ENCODE results near the gene CAND2. TPM values are rescaled to one million over a fixed set of nuclear protein-coding genes. Genes with fewer than 3 reads are reported as not detected.
"Not testable (repeated sequence)": the region's sequence is repeated elsewhere in the genome, so short reads cannot be mapped to it uniquely, and the experiment has no call there.

The CAND2 gene
- total RNA-seq, 1 experiment from 2014 or later = not detected

GRCh38 chr3:12775226-12775625 lies 21.3 kb upstream of the CAND2 start:
- peaks cover 56% of the 10 kb centered on the region for H3K27me3 Mint-ChIP-seq (ENCODE audit: unreplicated experiment)
- no peak overlapping the region for H3K27ac Mint-ChIP-seq (ENCODE audit: unreplicated experiment)
- no peak for DNase-seq
- H3K4me1 Mint-ChIP-seq (ENCODE audit: low read depth, unreplicated experiment) = no peaks in the 10 kb centered on the region
- CTCF ChIA-PET = interaction anchor here (0.6 kb wide), 1 partner anchor 41 kb away, joined by 5 read pairs; no protein-coding TSS in a partner anchor
- no peaks in the 10 kb centered on the region for H3K36me3 Mint-ChIP-seq (ENCODE audit: insufficient read depth, unreplicated experiment)
- no peak overlapping the region for H3K4me3 Mint-ChIP-seq (ENCODE audit: low read depth, unreplicated experiment)
- intact Hi-C loops (cut with micrococcal nuclease; ENCODE audit: unreplicated experiment) = no loop called here
- no peak for TF ChIP-seq CTCF (IDR thresholded peaks at IDR 0.05; ENCODE audit: unreplicated experiment)
- H3K9me3 Mint-ChIP-seq (ENCODE audit: low read depth, unreplicated experiment) = no peaks in the 10 kb centered on the region
- BruUV-seq (replicated peaks) = no TSS peak

- H3K4me1 Mint-ChIP-seq (ENCODE audit: low read depth, unreplicated experiment); DNase-seq; H3K27ac Mint-ChIP-seq (ENCODE audit: unreplicated experiment); CTCF ChIA-PET; intact Hi-C loops (cut with micrococcal nuclease; ENCODE audit: unreplicated experiment); H3K4me3 Mint-ChIP-seq (ENCODE audit: low read depth, unreplicated experiment); H3K36me3 Mint-ChIP-seq (ENCODE audit: insufficient read depth, unreplicated experiment); BruUV-seq (replicated peaks); H3K9me3 Mint-ChIP-seq (ENCODE audit: low read depth, unreplicated experiment): not testable (repeated sequence)
- peaks cover 56% of the 10 kb centered on the region for H3K27me3 Mint-ChIP-seq (ENCODE audit: unreplicated experiment)
Measured at GRCh38 chr3:12775970-12776369, 20.5 kb upstream of the CAND2 start.

GRCh38 chr3:12777171-12777570 lies 19.3 kb upstream of the CAND2 start:
- Mint-ChIP-seq H3K27ac (ENCODE audit: unreplicated experiment) (no peak overlapping the region), H3K9me3 (ENCODE audit: low read depth, unreplicated experiment) (no peaks in the 10 kb centered on the region), H3K27me3 (ENCODE audit: unreplicated experiment) (peaks cover 49% of the 10 kb centered on the region), H3K4me3 (ENCODE audit: low read depth, unreplicated experiment) (no peak overlapping the region), H3K36me3 (ENCODE audit: insufficient read depth, unreplicated experiment) (no peaks in the 10 kb centered on the region), H3K4me1 (ENCODE audit: low read depth, unreplicated experiment) (peaks cover 3% of the 10 kb centered on the region)
- DNase-seq = no peak
- no TSS peak for BruUV-seq (replicated peaks)
- no peak for TF ChIP-seq CTCF (IDR thresholded peaks at IDR 0.05; ENCODE audit: unreplicated experiment)
- intact Hi-C loops (cut with micrococcal nuclease; ENCODE audit: unreplicated experiment) = no loop called here
- CTCF ChIA-PET = interaction anchor here (1.1 kb wide), 1 partner anchor 10 kb away, joined by 3 read pairs; no protein-coding TSS in a partner anchor

- no peak for TF ChIP-seq CTCF (IDR thresholded peaks at IDR 0.05; ENCODE audit: unreplicated experiment)
- H3K4me1 Mint-ChIP-seq (ENCODE audit: low read depth, unreplicated experiment) = peaks cover 10% of the 10 kb centered on the region
- peaks cover 49% of the 10 kb centered on the region for H3K27me3 Mint-ChIP-seq (ENCODE audit: unreplicated experiment)
- intact Hi-C loops (cut with micrococcal nuclease; ENCODE audit: unreplicated experiment) = no loop called here
- no peak for DNase-seq
- H3K4me3 Mint-ChIP-seq (ENCODE audit: low read depth, unreplicated experiment) = no peak overlapping the region
- BruUV-seq (replicated peaks) = no TSS peak
- H3K27ac Mint-ChIP-seq (ENCODE audit: unreplicated experiment) = no peak overlapping the region
- H3K9me3 Mint-ChIP-seq (ENCODE audit: low read depth, unreplicated experiment) = no peaks in the 10 kb centered on the region
- CTCF ChIA-PET = interaction anchor here (0.5 kb wide), 1 partner anchor 987 kb away, joined by 3 read pairs; no protein-coding TSS in a partner anchor
- no peaks in the 10 kb centered on the region for H3K36me3 Mint-ChIP-seq (ENCODE audit: insufficient read depth, unreplicated experiment)
Measured at GRCh38 chr3:12780751-12781150, 15.7 kb upstream of the CAND2 start.

GRCh38 chr3:12782172-12782815 lies 14.2 kb upstream of the CAND2 start:
- no peaks in the 10 kb centered on the region for H3K36me3 Mint-ChIP-seq (ENCODE audit: insufficient read depth, unreplicated experiment)
- BruUV-seq (replicated peaks) = no TSS peak
- H3K4me1 Mint-ChIP-seq (ENCODE audit: low read depth, unreplicated experiment) = peaks cover 10% of the 10 kb centered on the region
- CTCF ChIA-PET = no interaction called here
- peaks cover 55% of the 10 kb centered on the region for H3K27me3 Mint-ChIP-seq (ENCODE audit: unreplicated experiment)
- no peak overlapping the region for H3K27ac Mint-ChIP-seq (ENCODE audit: unreplicated experiment)
- no peak for TF ChIP-seq CTCF (IDR thresholded peaks at IDR 0.05; ENCODE audit: unreplicated experiment)
- peak; percentile 38 for DNase-seq
- no peak overlapping the region for H3K4me3 Mint-ChIP-seq (ENCODE audit: low read depth, unreplicated experiment)
- no peaks in the 10 kb centered on the region for H3K9me3 Mint-ChIP-seq (ENCODE audit: low read depth, unreplicated experiment)
- intact Hi-C loops (cut with micrococcal nuclease; ENCODE audit: unreplicated experiment) = no loop called here
